GM12872 (cell line): ENCODE data around the gene RGMB.

Experiments used
- TF ChIP-seq, protein P1 (sequence below): IDR thresholded peaks from 3 replicates; pipeline ENCODE4 v1.5.1; 2011; ENCODE audit warnings: low read depth, mild to moderate bottlenecking, low read length, moderate library complexity; ENCODE audit not compliant: insufficient read depth

Gene RGMB

DNA sequence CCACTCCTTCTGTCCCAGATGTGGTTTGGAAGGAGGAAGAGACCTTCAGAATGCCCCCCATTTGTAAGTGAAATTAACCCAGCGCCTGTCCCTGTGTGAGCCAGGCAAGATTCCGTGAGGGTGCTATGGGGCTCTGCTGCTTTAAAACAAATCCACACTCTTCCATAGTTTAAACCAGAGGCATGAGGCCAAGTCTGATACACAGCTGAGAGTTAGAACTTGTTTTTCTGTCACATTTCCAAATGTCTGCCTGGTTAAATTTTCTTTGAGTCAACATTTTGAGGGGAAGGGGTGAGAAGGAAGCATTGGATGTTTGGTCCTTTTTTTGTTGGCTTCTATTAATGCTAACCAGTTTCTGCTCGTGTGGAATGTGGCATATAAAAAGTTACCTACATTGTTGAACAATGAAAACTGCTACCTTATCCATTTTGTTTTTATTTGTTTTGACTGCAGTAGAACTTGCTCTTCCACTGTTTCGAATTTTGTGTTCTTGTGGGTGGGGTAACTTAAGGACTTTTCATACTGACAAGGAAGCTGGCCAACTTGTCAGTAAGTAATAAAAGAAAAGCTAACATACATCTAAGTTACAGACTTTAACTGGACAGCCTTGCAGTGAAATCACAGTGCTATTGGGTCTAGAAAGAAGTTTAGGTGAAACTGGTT is 12.9 kb downstream of the RGMB start:
- TF ChIP-seq, protein P1, sequence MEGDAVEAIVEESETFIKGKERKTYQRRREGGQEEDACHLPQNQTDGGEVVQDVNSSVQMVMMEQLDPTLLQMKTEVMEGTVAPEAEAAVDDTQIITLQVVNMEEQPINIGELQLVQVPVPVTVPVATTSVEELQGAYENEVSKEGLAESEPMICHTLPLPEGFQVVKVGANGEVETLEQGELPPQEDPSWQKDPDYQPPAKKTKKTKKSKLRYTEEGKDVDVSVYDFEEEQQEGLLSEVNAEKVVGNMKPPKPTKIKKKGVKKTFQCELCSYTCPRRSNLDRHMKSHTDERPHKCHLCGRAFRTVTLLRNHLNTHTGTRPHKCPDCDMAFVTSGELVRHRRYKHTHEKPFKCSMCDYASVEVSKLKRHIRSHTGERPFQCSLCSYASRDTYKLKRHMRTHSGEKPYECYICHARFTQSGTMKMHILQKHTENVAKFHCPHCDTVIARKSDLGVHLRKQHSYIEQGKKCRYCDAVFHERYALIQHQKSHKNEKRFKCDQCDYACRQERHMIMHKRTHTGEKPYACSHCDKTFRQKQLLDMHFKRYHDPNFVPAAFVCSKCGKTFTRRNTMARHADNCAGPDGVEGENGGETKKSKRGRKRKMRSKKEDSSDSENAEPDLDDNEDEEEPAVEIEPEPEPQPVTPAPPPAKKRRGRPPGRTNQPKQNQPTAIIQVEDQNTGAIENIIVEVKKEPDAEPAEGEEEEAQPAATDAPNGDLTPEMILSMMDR, result no peak

GRCh38 chr5:98787131-98787719 is 13.8 kb downstream of the RGMB start:
- TF ChIP-seq, protein P1, result no peak

DNA sequence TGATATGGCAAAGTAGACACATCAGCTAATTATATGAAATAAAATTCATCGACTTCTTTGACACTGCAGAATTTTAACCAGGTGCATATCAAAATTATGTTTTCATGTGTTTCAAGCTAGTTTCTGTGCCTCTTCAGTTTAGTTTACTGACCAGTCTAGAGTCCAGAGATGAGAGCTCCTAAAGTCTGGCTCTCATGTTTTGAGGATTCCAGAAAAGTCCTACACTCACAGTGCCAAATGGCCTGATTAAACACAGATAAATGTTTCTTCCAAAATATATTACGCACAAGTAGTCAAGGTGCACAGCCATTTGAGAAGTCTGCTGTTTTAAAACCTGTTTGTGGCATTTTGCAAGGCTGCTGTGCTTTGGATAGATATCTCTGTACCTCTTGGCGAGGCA is 15.6 kb downstream of the RGMB start:
- TF ChIP-seq, protein P1, result no peak

- TF ChIP-seq, protein P1, result no peak
Observed at GRCh38 chr5:98791001-98791519, 17.6 kb downstream of the RGMB start.

GRCh38 chr5:98791898-98792580 is 18.6 kb downstream of the RGMB start:
- TF ChIP-seq, protein P1, result no peak

GRCh38 chr5:98793223-98793622 is 19.8 kb downstream of the RGMB start:
- TF ChIP-seq, protein P1, result no peak

- TF ChIP-seq, protein P1, result no peak
Observed at GRCh38 chr5:98794001-98794400, 20.5 kb downstream of the RGMB start.
